HepG2 (cell line): ENCODE results near the gene TNFAIP3.

Experiments
- BRD4 ChIP-seq: sonication (generic); formaldehyde crosslinking; IDR thresholded peaks from 2 replicates; pipeline ENCODE4 v1.4.0; 2020; ENCODE audit warnings: missing genetic modification reagents
- POLR2AphosphoS5 ChIP-seq: IDR thresholded peaks from 2 replicates; pipeline ENCODE4 v1.6.1; 2012; ENCODE audit warnings: low read depth, low read length
- TF ChIP-seq, protein P1 (sequence below): sonication (generic); formaldehyde crosslinking; IDR thresholded peaks from 2 replicates; pipeline ENCODE4 v1.5.0; 2020; ENCODE audit warnings: mild to moderate bottlenecking, missing genetic modification reagents, moderate library complexity

DNA sequence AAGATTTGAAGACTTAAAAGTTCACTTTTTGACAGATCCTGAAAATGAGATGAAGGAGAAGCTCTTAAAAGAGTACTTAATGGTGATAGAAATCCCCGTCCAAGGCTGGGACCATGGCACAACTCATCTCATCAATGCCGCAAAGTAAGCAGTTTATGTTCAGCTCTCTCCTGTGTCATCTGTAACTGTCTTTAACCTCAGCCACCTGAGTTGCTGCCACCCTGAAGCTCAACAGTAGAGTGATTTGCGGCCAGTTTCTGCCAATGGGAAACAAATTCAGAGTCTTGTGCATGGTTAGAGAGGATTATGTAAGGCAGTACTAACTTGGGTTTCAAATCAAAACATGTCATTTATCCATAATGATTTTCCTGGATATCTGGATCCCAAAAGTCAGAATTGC, 10.1 kb downstream of the TNFAIP3 start:
- TF ChIP-seq POLR2AphosphoS5 = no peak
- TF ChIP-seq BRD4 (CRISPR knock-in tag) = no peak
- TF ChIP-seq, protein P1, sequence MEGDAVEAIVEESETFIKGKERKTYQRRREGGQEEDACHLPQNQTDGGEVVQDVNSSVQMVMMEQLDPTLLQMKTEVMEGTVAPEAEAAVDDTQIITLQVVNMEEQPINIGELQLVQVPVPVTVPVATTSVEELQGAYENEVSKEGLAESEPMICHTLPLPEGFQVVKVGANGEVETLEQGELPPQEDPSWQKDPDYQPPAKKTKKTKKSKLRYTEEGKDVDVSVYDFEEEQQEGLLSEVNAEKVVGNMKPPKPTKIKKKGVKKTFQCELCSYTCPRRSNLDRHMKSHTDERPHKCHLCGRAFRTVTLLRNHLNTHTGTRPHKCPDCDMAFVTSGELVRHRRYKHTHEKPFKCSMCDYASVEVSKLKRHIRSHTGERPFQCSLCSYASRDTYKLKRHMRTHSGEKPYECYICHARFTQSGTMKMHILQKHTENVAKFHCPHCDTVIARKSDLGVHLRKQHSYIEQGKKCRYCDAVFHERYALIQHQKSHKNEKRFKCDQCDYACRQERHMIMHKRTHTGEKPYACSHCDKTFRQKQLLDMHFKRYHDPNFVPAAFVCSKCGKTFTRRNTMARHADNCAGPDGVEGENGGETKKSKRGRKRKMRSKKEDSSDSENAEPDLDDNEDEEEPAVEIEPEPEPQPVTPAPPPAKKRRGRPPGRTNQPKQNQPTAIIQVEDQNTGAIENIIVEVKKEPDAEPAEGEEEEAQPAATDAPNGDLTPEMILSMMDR (CRISPR knock-in tag) = no peak
